ENCODE results near the gene GMDS.

GRCh38 chr6:2030682-2031244, 214.6 kb downstream of the GMDS start:
- TF ChIP-seq POLR2A (IDR thresholded peaks at IDR 0.05; ENCODE audit: low read depth, low read length) (no peak), CTCF (IDR thresholded peaks at IDR 0.05; ENCODE audit: extremely low read depth in 1 of 2, insufficient read depth in 1 of 2, low read depth in 1 of 2, low read length in 2 of 2) (no peak), MAX (IDR thresholded peaks at IDR 0.05; ENCODE audit: insufficient read depth, insufficient read length) (no peak)

Data from endothelial cell of umbilical vein (primary cell).